ENCODE data around the gene TMEM52B. TPM values are rescaled to one million over a fixed set of nuclear protein-coding genes. Genes with fewer than 3 reads are reported as not detected.

TMEM52B gene
- total and polyA plus RNA-seq, 2 of the 13 experiments (the other 11 are each of a cell fraction or from before 2014, with no cell fraction given), result not detected

DNA sequence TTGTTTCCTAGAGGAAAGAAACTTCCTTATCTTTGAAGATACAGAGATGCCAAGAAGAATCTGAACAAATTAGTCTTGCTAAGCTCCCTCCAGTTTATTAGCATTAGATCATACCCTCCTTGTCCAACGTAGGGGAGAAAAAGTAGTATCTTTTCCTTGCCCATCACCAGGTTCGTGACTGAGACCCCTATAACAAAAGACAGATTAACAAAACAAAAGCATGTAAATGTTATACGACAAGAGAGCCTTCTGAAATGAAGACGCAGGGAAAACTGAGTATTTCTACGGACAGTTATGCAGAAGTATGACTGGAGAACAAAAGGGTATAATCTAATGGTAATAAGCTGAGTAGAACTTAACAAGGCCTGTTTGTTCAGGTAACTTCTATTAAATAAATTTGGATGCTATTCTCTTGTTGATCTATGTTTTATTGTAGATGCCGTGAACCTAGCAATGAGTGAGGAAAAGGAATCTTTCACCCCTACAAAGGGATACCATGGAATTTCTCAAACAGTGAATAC, 45.9 kb upstream of the TMEM52B start:
- no peaks in the 10 kb centered on the region for H4K20me1 ChIP-seq (ENCODE audit: insufficient read depth, low read length)
- POLR2A ChIA-PET, result no interaction called here
- intact Hi-C loops (cut with micrococcal nuclease; ENCODE audit: unreplicated experiment), result no loop called here
- ATAC-seq (no peak), FAIRE-seq (no peak), DNase-seq (ENCODE audit: low spot score) (no peak)
- no TSS peak for BruUV-seq (replicated peaks)
- no peak overlapping the region for H3K4me2 ChIP-seq (ENCODE audit: low read depth, low read length)
- no peak overlapping the region for H3K9ac ChIP-seq (ENCODE audit: insufficient read depth, low read depth, low read length)
- no peak overlapping the region for H2AFZ ChIP-seq (ENCODE audit: low read length)
- 0 out of 2 replicates have a peak, but pooled peaks cover 6% of the 10 kb centered on the region for H3K4me1 ChIP-seq (ENCODE audit: insufficient read depth, low read length)
- WGBS (ENCODE audit: low lambda C conversion rate), result 42% methylated on average over 6 of the region's 6 CpGs
- CTCF ChIA-PET (ENCODE audit: low intra/inter-chr PET ratio, low total read pairs), result no interaction called here
- no peaks in the 10 kb centered on the region for H3K9me3 ChIP-seq (ENCODE audit: low read length)
- no peaks in the 10 kb centered on the region for H3K79me2 ChIP-seq (ENCODE audit: insufficient read depth, low read length)
- in situ Hi-C loops (cut with HindIII; ENCODE audit: extremely low pct_ligation_motif_present, low pct_unique_long_range_greater_than_20kb), result loop anchor here (10.0 kb wide), 1 partner anchor 378 kb away; no protein-coding TSS in a partner anchor
- no peak overlapping the region for H3K27ac ChIP-seq (ENCODE audit: extremely low read length, insufficient read depth, low read length)
- H3K36me3 ChIP-seq (replicated peaks in 1 of 2; ENCODE audit: control insufficient read depth in 1 of 2, insufficient read depth in 2 of 2, low read length in 2 of 2), result no peaks in the 10 kb centered on the region
- no peak overlapping the region for H3K4me3 ChIP-seq (replicated peaks in 1 of 3; ENCODE audit: insufficient read depth in 1 of 3, low read depth in 2 of 3, low read length in 3 of 3)
- peaks cover 0 to 8% of the 10 kb centered on the region in 2 experiments; a peak in 2 of 5 replicates for H3K27me3 ChIP-seq (ENCODE audit: control insufficient read depth in 1 of 2, insufficient read depth in 2 of 2, low read length in 2 of 2)
- TF ChIP-seq, protein P1, sequence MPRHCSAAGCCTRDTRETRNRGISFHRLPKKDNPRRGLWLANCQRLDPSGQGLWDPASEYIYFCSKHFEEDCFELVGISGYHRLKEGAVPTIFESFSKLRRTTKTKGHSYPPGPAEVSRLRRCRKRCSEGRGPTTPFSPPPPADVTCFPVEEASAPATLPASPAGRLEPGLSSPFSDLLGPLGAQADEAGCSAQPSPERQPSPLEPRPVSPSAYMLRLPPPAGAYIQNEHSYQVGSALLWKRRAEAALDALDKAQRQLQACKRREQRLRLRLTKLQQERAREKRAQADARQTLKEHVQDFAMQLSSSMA (CRISPR knock-in tag; IDR thresholded peaks at IDR 0.05), result no peak
- TF ChIP-seq ZNF83 (CRISPR knock-in tag; IDR thresholded peaks at IDR 0.05; ENCODE audit: borderline replicate concordance) (no peak), ZNF790 (CRISPR knock-in tag; IDR thresholded peaks at IDR 0.05; ENCODE audit: borderline replicate concordance) (no peak), TBL1XR1 (IDR thresholded peaks at IDR 0.05; ENCODE audit: borderline replicate concordance, low read length, partially characterized antibody) (no peak), KLF9 (CRISPR knock-in tag; IDR thresholded peaks at IDR 0.05; ENCODE audit: low read depth) (no peak), ATRX (CRISPR knock-in tag; IDR thresholded peaks at IDR 0.05; ENCODE audit: borderline replicate concordance) (no peak), ZNF460 (CRISPR knock-in tag; IDR thresholded peaks at IDR 0.05; ENCODE audit: borderline replicate concordance) (no peak), ZNF775 (CRISPR knock-in tag; IDR thresholded peaks at IDR 0.05; ENCODE audit: borderline replicate concordance) (no peak), NR2F2 (IDR thresholded peaks at IDR 0.05; ENCODE audit: borderline replicate concordance, low read depth) (no peak), ZNF207 (IDR thresholded peaks at IDR 0.05; ENCODE audit: borderline replicate concordance) (no peak), MAFG (CRISPR knock-in tag; IDR thresholded peaks at IDR 0.05) (no peak), CC2D1A (CRISPR knock-in tag; IDR thresholded peaks at IDR 0.05) (no peak)
- TF ChIP-seq, protein P2, sequence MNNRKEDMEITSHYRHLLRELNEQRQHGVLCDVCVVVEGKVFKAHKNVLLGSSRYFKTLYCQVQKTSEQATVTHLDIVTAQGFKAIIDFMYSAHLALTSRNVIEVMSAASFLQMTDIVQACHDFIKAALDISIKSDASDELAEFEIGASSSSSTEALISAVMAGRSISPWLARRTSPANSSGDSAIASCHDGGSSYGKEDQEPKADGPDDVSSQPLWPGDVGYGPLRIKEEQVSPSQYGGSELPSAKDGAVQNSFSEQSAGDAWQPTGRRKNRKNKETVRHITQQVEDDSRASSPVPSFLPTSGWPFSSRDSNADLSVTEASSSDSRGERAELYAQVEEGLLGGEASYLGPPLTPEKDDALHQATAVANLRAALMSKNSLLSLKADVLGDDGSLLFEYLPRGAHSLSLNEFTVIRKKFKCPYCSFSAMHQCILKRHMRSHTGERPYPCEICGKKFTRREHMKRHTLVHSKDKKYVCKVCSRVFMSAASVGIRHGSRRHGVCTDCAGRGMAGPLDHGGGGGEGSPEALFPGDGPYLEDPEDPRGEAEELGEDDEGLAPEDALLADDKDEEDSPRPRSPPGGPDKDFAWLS (CRISPR knock-in tag; IDR thresholded peaks at IDR 0.05; ENCODE audit: borderline replicate concordance), result no peak
- TF ChIP-seq, protein P3, sequence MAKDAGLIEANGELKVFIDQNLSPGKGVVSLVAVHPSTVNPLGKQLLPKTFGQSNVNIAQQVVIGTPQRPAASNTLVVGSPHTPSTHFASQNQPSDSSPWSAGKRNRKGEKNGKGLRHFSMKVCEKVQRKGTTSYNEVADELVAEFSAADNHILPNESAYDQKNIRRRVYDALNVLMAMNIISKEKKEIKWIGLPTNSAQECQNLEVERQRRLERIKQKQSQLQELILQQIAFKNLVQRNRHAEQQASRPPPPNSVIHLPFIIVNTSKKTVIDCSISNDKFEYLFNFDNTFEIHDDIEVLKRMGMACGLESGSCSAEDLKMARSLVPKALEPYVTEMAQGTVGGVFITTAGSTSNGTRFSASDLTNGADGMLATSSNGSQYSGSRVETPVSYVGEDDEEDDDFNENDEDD (CRISPR knock-in tag; IDR thresholded peaks at IDR 0.05; ENCODE audit: borderline replicate concordance), result no peak
- TF ChIP-seq, protein P4, sequence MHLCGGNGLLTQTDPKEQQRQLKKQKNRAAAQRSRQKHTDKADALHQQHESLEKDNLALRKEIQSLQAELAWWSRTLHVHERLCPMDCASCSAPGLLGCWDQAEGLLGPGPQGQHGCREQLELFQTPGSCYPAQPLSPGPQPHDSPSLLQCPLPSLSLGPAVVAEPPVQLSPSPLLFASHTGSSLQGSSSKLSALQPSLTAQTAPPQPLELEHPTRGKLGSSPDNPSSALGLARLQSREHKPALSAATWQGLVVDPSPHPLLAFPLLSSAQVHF (CRISPR knock-in tag; IDR thresholded peaks at IDR 0.05), result no peak
- TF ChIP-seq, protein P5, sequence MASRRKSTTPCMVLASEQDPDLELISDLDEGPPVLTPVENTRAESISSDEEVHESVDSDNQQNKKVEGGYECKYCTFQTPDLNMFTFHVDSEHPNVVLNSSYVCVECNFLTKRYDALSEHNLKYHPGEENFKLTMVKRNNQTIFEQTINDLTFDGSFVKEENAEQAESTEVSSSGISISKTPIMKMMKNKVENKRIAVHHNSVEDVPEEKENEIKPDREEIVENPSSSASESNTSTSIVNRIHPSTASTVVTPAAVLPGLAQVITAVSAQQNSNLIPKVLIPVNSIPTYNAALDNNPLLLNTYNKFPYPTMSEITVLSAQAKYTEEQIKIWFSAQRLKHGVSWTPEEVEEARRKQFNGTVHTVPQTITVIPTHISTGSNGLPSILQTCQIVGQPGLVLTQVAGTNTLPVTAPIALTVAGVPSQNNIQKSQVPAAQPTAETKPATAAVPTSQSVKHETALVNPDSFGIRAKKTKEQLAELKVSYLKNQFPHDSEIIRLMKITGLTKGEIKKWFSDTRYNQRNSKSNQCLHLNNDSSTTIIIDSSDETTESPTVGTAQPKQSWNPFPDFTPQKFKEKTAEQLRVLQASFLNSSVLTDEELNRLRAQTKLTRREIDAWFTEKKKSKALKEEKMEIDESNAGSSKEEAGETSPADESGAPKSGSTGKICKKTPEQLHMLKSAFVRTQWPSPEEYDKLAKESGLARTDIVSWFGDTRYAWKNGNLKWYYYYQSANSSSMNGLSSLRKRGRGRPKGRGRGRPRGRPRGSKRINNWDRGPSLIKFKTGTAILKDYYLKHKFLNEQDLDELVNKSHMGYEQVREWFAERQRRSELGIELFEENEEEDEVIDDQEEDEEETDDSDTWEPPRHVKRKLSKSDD (CRISPR knock-in tag; IDR thresholded peaks at IDR 0.05; ENCODE audit: low read depth), result no peak
- TF ChIP-seq, protein P6, sequence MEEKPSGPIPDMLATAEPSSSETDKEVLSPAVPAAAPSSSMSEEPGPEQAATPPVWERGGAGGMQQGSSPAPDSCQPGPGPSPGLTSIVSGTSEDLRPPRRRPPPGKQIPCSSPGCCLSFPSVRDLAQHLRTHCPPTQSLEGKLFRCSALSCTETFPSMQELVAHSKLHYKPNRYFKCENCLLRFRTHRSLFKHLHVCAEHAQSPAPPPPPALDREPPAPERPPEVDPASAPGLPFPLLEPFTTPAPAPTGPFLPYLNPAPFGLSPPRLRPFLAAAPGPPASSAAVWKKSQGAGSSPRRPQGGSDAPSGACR (CRISPR knock-in tag; IDR thresholded peaks at IDR 0.05), result no peak

Data from HepG2 (cell line).